Astrocyte of the hippocampus (primary cell): ENCODE data around the gene NEK10.
"Not testable (repeated sequence)": the region's sequence is repeated elsewhere in the genome, so short reads cannot be mapped to it uniquely, and the experiment has no call there.

Experiments used
- DNase-seq: peaks from one replicate; pipeline ENCODE4 v3.0.0; 2011; ENCODE audit warnings: low read depth, low spot score

The NEK10 gene

GRCh38 chr3:27354161-27354560 is 15.0 kb downstream of the NEK10 start:
- no peak for DNase-seq

- no peak for DNase-seq
Observed at GRCh38 chr3:27353221-27353620, 16.0 kb downstream of the NEK10 start.

- DNase-seq = no peak
Observed at GRCh38 chr3:27352047-27352446, 17.1 kb downstream of the NEK10 start.

GRCh38 chr3:27349832-27350231 is 19.4 kb downstream of the NEK10 start:
- DNase-seq = no peak

- DNase-seq = no peak
Observed at GRCh38 chr3:27345959-27346865, 23.0 kb downstream of the NEK10 start.

- DNase-seq = no peak
Observed at GRCh38 chr3:27345493-27345892, 23.7 kb downstream of the NEK10 start.

GRCh38 chr3:27345045-27345444 is 24.1 kb downstream of the NEK10 start:
- no peak for DNase-seq

GRCh38 chr3:27344192-27344591 is 25.0 kb downstream of the NEK10 start:
- DNase-seq = no peak

- DNase-seq = no peak
Observed at GRCh38 chr3:27342267-27342666, 26.9 kb downstream of the NEK10 start.

GRCh38 chr3:27340534-27340933 is 28.6 kb downstream of the NEK10 start:
- no peak for DNase-seq

GRCh38 chr3:27335571-27335970 is 33.6 kb downstream of the NEK10 start:
- no peak for DNase-seq

- no peak for DNase-seq
Observed at GRCh38 chr3:27333843-27334242, 35.3 kb downstream of the NEK10 start.

GRCh38 chr3:27328982-27329762 is 40.0 kb downstream of the NEK10 start:
- not testable (repeated sequence) for DNase-seq

GRCh38 chr3:27326629-27327545 is 42.3 kb downstream of the NEK10 start:
- peak; percentile 82 for DNase-seq

GRCh38 chr3:27326202-27326601 is 43.0 kb downstream of the NEK10 start:
- DNase-seq = peak; percentile 29

GRCh38 chr3:27325419-27325818 is 43.8 kb downstream of the NEK10 start:
- DNase-seq = no peak

- DNase-seq = no peak
Observed at GRCh38 chr3:27324686-27325085, 44.5 kb downstream of the NEK10 start.

GRCh38 chr3:27323087-27323570 is 46.1 kb downstream of the NEK10 start:
- DNase-seq = no peak

- no peak for DNase-seq
Observed at GRCh38 chr3:27322634-27323033, 46.5 kb downstream of the NEK10 start.

GRCh38 chr3:27319847-27320526 is 49.2 kb downstream of the NEK10 start:
- DNase-seq = no peak

- DNase-seq = no peak
Observed at GRCh38 chr3:27319304-27319703, 49.9 kb downstream of the NEK10 start.
